NCI-H1105 treated with DMSO at 0.1 percent for 48 hours (cell line): ENCODE results near the gene SLC27A4.
A peak's percentile ranks its signal among the peaks of the same experiment; 100 is the strongest.

Experiments
- DNase-seq: peaks from one replicate; lab custom pipeline; 2025; lab: John Stamatoyannopoulos, UW

SLC27A4 gene

DNA sequence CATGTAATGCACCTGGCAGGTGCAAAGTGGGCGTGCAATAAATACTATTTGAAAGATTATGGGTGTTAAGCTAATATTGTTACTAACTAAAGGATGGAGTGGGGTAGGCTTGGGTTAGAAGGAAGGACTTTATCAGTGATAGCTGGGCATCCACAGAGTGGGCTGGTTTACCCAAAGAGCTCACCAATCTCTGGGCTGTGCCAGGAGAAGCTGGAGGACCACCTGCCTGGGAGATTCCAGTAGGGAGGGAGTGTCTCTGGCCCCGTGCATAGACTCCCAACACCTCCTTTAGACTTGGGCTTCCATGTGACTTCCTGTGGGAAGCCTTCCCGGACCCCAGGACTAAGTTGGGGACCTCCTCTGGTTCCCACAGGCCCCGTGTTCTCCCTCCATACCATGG, 25.2 kb downstream of the SLC27A4 start:
- DNase-seq = no peak

- DNase-seq = no peak
Measured at GRCh38 chr9:128369024-128369706, 28.8 kb downstream of the SLC27A4 start.

GRCh38 chr9:128370367-128370751, 30.0 kb downstream of the SLC27A4 start:
- DNase-seq = no peak

- DNase-seq = peak; percentile 90
Measured at GRCh38 chr9:128370752-128371629, 30.7 kb downstream of the SLC27A4 start, which contains the start of gene URM1. Gene URM1 (plus strand): TSS chr9:128371374. CDS start chr9:128371381, 7 bp downstream.

GRCh38 chr9:128371630-128372117, 31.3 kb downstream of the SLC27A4 start:
- DNase-seq = no peak

- no peak for DNase-seq
Measured at GRCh38 chr9:128372188-128372641, 31.9 kb downstream of the SLC27A4 start.

GRCh38 chr9:128372784-128373183, 32.5 kb downstream of the SLC27A4 start:
- DNase-seq = no peak

- DNase-seq = no peak
Measured at GRCh38 chr9:128374221-128374675, 33.9 kb downstream of the SLC27A4 start.

- no peak for DNase-seq
Measured at GRCh38 chr9:128375865-128376264, 35.5 kb downstream of the SLC27A4 start.

DNA sequence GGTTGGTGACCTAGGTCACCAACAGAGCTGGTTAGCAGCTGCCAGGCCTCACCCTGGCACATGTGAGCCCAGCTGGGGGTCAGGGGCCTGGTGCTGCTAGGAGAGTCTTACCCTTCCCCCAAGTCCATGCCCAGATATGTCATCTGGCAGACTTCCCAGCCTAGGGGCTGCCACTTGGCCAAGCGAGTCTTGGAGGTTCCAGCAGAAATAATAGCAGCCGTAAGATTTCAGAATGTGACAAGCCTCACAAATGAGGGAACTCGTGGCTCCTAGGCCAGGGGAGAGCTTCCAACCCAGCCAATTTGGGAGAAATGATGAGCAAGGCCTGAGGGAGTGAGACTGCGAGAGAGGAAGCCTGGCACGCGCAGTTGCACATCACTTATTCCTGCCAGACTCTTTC, 41.9 kb downstream of the SLC27A4 start:
- DNase-seq = no peak

- DNase-seq = peak; percentile 15
Measured at GRCh38 chr9:128383007-128383753, 42.9 kb downstream of the SLC27A4 start.

GRCh38 chr9:128383791-128384190, 43.5 kb downstream of the SLC27A4 start:
- no peak for DNase-seq

DNA sequence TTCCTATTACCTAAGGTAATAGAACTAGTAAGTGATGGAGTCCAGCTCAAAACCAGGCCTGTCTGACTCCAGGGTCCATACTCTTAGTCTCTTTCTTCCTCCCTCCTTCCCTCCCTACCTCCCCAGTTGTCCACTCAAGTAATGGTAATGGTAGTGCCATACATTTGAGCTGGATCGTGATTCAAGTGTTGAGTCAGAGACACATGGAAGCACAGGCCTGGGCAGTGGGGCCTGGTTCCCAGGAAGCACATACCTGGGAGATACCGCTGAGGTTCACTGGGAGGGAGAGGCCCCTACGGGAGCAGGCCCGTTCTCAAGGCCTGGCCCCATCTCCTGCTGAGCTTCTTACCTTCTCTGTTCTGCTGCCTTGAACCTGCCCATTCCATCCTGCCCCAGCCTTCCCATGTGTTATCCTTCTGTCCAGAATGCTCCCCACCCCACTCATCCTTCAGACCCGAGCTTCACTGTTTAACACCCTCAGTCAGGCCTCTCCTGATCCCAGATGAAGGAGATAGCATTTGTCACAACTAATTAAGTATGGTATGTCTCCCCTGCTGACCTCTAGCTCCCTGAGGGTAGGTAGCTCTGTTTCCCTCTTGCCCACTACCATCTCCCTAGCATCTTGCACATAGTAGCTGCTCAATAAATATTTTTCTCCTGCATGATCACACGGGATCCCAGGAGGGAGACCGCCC, 44.6 kb downstream of the SLC27A4 start:
- no peak for DNase-seq

DNA sequence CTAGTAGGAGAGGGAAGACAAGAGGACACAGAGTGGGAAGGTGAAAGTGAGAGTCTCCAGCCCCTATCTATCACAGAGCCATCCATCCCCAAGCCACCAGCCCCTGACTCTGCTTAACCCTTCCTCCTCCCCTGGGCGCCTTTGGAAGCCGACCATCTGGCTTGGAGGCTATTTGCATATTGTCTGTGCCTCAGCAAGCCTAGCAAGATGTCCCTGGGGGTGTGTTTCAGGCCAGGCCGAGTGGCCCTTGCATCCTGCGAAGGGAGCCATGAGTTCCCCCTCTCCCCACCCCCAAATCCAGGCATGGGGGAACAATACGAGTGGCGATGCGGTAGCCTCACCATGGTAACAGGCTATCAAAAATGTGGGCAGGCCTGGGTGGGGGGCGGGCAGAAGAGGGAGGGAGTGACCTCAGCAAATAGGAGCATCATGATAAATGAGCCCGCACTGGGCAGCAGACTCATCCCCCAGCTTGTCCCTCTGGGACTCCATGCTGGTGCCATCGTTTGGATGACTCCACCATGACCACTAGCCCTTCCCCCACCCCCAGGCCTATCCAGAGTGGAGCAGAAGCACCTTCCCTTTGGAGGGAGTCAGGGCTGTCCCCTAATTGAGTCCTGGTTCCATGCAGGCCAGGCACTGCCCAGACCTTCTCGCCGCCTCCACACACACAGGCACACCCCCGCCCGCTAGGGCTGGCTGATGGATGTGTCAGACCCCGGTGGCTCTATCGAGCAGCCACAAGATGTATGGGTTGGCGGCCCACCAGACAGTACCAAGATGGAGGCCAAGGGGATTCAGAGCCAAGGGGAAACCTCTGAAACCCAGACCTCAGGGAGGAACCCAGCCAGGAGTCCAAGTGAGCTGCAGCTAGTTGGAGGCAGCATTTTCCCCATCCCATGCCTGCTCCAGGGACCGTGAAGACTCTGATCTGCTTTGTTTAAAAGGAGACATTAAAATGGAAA, 45.5 kb downstream of the SLC27A4 start:
- no peak for DNase-seq

GRCh38 chr9:128388150-128388549, 47.8 kb downstream of the SLC27A4 start:
- DNase-seq = no peak

- DNase-seq = peak; percentile 92
Measured at GRCh38 chr9:128389395-128390149, 49.2 kb downstream of the SLC27A4 start.

GRCh38 chr9:128390150-128390812, 50.0 kb downstream of the SLC27A4 start:
- no peak for DNase-seq

DNA sequence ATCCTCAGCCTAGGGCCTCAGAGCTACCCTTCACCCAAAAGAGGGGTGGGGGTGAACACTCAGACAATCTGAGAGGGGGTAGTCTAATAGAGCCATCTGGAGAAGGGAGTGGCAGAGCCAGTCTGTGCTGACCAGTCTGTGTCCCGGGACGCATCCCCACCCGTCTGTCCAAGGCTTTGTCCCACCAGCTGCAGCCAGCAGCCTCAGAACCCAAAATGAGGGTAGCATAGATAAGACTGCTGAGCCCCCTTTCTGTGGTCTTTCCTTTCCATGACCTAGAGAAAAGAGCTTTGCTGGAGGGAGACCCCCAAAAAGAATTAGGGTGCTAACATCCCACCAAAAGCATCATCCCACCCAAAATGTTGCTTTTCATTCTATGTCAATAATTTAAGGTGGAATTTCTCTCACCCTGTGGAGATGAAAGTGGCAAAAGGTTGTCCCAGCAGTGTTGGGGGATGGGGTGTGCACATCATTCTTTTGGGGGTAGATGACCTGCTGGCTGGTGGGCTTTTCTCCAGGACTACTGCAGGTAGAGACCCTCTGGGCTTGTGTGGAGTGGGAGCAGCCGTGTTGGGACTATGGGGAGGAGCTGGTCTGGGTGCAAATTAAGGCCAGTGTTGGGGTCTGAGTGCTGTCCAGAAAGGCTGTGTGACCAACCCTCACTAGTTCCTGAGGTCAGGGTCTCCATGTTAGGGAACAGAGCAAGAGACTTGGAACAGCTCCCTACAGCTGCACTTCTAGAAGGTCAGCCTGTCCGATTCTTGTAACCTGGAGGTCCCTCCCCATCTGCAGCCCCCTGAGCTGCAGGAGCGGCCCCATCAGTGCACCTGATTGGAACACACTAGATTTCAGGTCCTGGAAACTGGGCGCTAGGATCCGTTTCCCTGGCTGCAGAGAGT, 50.7 kb downstream of the SLC27A4 start:
- no peak for DNase-seq
